ENCODE data around the gene FFAR2.
A peak's percentile ranks its signal among the peaks of the same experiment; 100 is the strongest.

DNA sequence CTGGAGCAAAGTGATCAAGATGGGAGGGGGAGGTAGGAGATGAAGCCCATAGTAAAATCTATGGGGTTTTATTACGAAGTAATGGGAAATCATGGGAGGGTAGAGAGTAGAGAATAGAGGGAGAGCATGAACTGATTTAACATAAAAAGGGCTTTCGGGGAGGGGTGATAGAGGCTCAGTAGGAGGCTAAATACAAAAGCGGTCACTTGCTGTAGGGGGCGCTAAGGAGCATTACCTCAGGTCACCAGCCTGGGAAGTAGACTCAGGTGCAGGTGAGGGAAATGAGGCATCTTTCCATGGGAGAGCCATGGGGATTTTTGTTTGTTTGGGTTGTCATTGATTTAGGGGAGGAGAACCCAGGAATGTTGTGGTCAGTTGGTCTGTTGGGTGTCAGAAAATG lies 28.1 kb downstream of the FFAR2 start:
- TF ChIP-seq, protein P1, sequence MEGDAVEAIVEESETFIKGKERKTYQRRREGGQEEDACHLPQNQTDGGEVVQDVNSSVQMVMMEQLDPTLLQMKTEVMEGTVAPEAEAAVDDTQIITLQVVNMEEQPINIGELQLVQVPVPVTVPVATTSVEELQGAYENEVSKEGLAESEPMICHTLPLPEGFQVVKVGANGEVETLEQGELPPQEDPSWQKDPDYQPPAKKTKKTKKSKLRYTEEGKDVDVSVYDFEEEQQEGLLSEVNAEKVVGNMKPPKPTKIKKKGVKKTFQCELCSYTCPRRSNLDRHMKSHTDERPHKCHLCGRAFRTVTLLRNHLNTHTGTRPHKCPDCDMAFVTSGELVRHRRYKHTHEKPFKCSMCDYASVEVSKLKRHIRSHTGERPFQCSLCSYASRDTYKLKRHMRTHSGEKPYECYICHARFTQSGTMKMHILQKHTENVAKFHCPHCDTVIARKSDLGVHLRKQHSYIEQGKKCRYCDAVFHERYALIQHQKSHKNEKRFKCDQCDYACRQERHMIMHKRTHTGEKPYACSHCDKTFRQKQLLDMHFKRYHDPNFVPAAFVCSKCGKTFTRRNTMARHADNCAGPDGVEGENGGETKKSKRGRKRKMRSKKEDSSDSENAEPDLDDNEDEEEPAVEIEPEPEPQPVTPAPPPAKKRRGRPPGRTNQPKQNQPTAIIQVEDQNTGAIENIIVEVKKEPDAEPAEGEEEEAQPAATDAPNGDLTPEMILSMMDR (IDR thresholded peaks at IDR 0.05) = peak; percentile 56
- TF ChIP-seq ZFX (IDR thresholded peaks at IDR 0.05; ENCODE audit: borderline replicate concordance) = no peak
